GM12878 (cell line): Measurements from ENCODE around the gene APOBEC3B. TPM values are rescaled to one million over a fixed set of nuclear protein-coding genes. Genes with fewer than 3 reads are reported as not detected.

Experiments used
- ATF2 ChIP-seq: IDR thresholded peaks from 2 replicates; pipeline ENCODE4 v1.6.1; 2012; ENCODE audit warnings: low read length, inconsistent platforms
- BCL11A ChIP-seq: IDR thresholded peaks from 2 replicates; pipeline ENCODE4 v1.6.1; 2011; ENCODE audit warnings: low read depth, low read length
- CBX5 ChIP-seq: sonication (generic); IDR thresholded peaks from 2 replicates; pipeline ENCODE4 v1.6.1; 2016; ENCODE audit warnings: low read depth, moderate library complexity, mild to moderate bottlenecking, inconsistent platforms
- CEBPZ ChIP-seq: fragments of 150-350 bp; IDR thresholded peaks from 2 replicates; pipeline ENCODE4 v1.6.1; 2016; ENCODE audit warnings: low read depth, low read length
- CREM ChIP-seq: IDR thresholded peaks from 2 replicates; pipeline ENCODE4 v1.6.1; 2014; ENCODE audit warnings: antibody characterized with exemption, low read depth
- CTCF ChIP-seq, 3 experiments: IDR thresholded peaks in 2 of 3; conservative IDR thresholded peaks in 1 of 3; 2 replicates each; pipeline ENCODE4 v1.5.1; 2011; ENCODE audit warnings: low read depth in 3 of 3, low read length in 3 of 3, mild to moderate bottlenecking in 3 of 3, control low read depth in 2 of 3, moderate library complexity in 2 of 3, inconsistent platforms in 1 of 3, mixed read lengths in 1 of 3; ENCODE audit not compliant: control insufficient read depth in 2 of 3, insufficient read depth in 1 of 3; ENCODE audit errors: extremely low read depth in 1 of 3
- DPF2 ChIP-seq: fragments of 450-650 bp; IDR thresholded peaks from 2 replicates; pipeline ENCODE4 v1.6.1; 2017; ENCODE audit warnings: mild to moderate bottlenecking
- EGR1 ChIP-seq, 2 experiments: IDR thresholded peaks; 1 replicate in 1 of 2; 2 replicates in 1 of 2; pipeline ENCODE4 v1.6.1; 2011 to 2012; ENCODE audit warnings: low read depth in 2 of 2, low read length in 2 of 2, borderline replicate concordance in 1 of 2, mild to moderate bottlenecking in 1 of 2, moderate library complexity in 1 of 2
- HCFC1 ChIP-seq: fragments of 150-350 bp; IDR thresholded peaks from 2 replicates; pipeline ENCODE4 v1.6.1; 2014; ENCODE audit warnings: low read length
- IKZF1 ChIP-seq: fragments of 450-650 bp; conservative IDR thresholded peaks from 2 replicates; pipeline ENCODE4 v1.6.1; 2017; ENCODE audit warnings: antibody characterized with exemption, mild to moderate bottlenecking
- IRF4 ChIP-seq: IDR thresholded peaks from 2 replicates; pipeline ENCODE4 v1.6.1; 2011; ENCODE audit warnings: low read depth, low read length
- JUND ChIP-seq: IDR thresholded peaks from 2 replicates; pipeline ENCODE4 v1.6.1; 2012; ENCODE audit warnings: low read depth, mild to moderate bottlenecking, low read length, improper control_type of control experiment, moderate library complexity
- PBX3 ChIP-seq: IDR thresholded peaks from 2 replicates; pipeline ENCODE4 v1.6.1; 2011; ENCODE audit warnings: mild to moderate bottlenecking, low read depth, low read length, moderate library complexity; ENCODE audit not compliant: insufficient replicate concordance
- PML ChIP-seq: IDR thresholded peaks from 2 replicates; pipeline ENCODE4 v1.6.1; 2012; ENCODE audit warnings: low read length, inconsistent platforms
- RAD21 ChIP-seq: IDR thresholded peaks from 2 replicates; pipeline ENCODE4 v1.6.1; 2011; ENCODE audit warnings: mild to moderate bottlenecking, low read depth, low read length, moderate library complexity; ENCODE audit not compliant: insufficient read depth
- RAD51 ChIP-seq: fragments of 450-650 bp; IDR thresholded peaks from 2 replicates; pipeline ENCODE4 v1.6.1; 2016; ENCODE audit warnings: moderate library complexity, mild to moderate bottlenecking, inconsistent platforms
- RFX5 ChIP-seq: IDR thresholded peaks from 2 replicates; pipeline ENCODE4 v1.6.1; 2011; ENCODE audit warnings: low read depth, low read length, improper control_type of control experiment
- SMAD5 ChIP-seq: IDR thresholded peaks from 2 replicates; pipeline ENCODE4 v1.6.1; 2016; ENCODE audit warnings: antibody characterized with exemption, low read depth
- SMARCA5 ChIP-seq: fragments of 450-650 bp; IDR thresholded peaks from 2 replicates; pipeline ENCODE4 v1.6.1; 2017; ENCODE audit warnings: mild to moderate bottlenecking
- SUPT20H ChIP-seq: IDR thresholded peaks from 2 replicates; pipeline ENCODE4 v1.6.1; 2011; ENCODE audit warnings: low read depth, mild to moderate bottlenecking, low read length, moderate library complexity, borderline replicate concordance; ENCODE audit not compliant: control insufficient read depth
- USF1 ChIP-seq: IDR thresholded peaks from 2 replicates; pipeline ENCODE4 v1.6.1; 2011; ENCODE audit warnings: borderline replicate concordance, low read depth, mild to moderate bottlenecking, moderate library complexity, mixed read lengths, low read length; ENCODE audit not compliant: insufficient read depth; ENCODE audit errors: extremely low read length
- polyA plus RNA-seq, 11 experiments: library from polyadenylated mRNA; depleted of rRNA in 4 of 11; unstranded in 6 of 11; stranded (reverse) in 5 of 11; fragments of >200 nt; fragmentation: Nextera tagmentation in 4 of 11; fragmentation: Illumina TruSeq in 1 of 11; extraction: Ambion mirVana in 4 of 11; extraction: Trizol in 1 of 11; gene quantifications; 1 replicate in 1 of 11; 2 replicates in 10 of 11; pipeline versions ENCODE4 v1.2.1 to v1.2.3, GENCODE V29; 2011 to 2016; ENCODE audit warnings: inconsistent platforms in 2 of 11, missing spikeins in 2 of 11, low read depth in 1 of 11
- total RNA-seq, 4 experiments: library from RNA; depleted of rRNA in 3 of 4; stranded (reverse); fragments of >200 nt in 3 of 4; fragmentation: Illumina TruSeq in 1 of 4; extraction: Trizol in 1 of 4; gene quantifications; 2 replicates each; pipeline versions ENCODE4 v1.2.1 to v1.2.3, GENCODE V29; 2013 to 2021

APOBEC3B gene
- total and polyA plus RNA-seq, 10 of the 15 experiments (the other 5 are each of a cell fraction or from before 2014, with no cell fraction given), result 2.4 to 75.1 (median 30.9) TPM

- TF ChIP-seq CEBPZ, result no peak
- no peak for TF ChIP-seq ATF2
- TF ChIP-seq HCFC1, result no peak
- no peak for TF ChIP-seq PBX3
- peak; percentile 49; the same call in 1 of the 2 replicates for TF ChIP-seq DPF2
- peak; percentile 74 for TF ChIP-seq RAD21
- no peak for TF ChIP-seq SMARCA5
- no peak for TF ChIP-seq EGR1 (IDR thresholded peaks at IDR 0.05; ENCODE audit: borderline replicate concordance in 1 of 2, low read depth in 2 of 2, low read length in 2 of 2)
- peak; percentile 70 for TF ChIP-seq IKZF1
- no peak for TF ChIP-seq IRF4
- TF ChIP-seq CTCF (IDR thresholded peaks at IDR 0.05 in 2 of 3, conservative IDR thresholded peaks at IDR 0.05 in 1 of 3; ENCODE audit: control insufficient read depth in 2 of 3, extremely low read depth in 1 of 3, insufficient read depth in 1 of 3, low read depth in 3 of 3, low read length in 3 of 3), result peak; percentile 69 to 76 (median 75)
- TF ChIP-seq JUND, result no peak
- TF ChIP-seq CREM, result no peak
- no peak for TF ChIP-seq USF1
- TF ChIP-seq CBX5, result no peak
- TF ChIP-seq RAD51, result no peak
- no peak for TF ChIP-seq PML
- no peak for TF ChIP-seq BCL11A
- TF ChIP-seq RFX5, result no peak
- no peak for TF ChIP-seq SMAD5
- TF ChIP-seq SUPT20H, result no peak
These were observed 21.1 kb downstream of the APOBEC3B start (continued) for GRCh38 chr22:39003165-39003638.
